NCI-H1694 treated with DMSO at 0.1 percent for 48 hours (cell line): ENCODE results near the gene PER2.

Experiments
- DNase-seq: peaks from one replicate; lab custom pipeline; 2025; lab: John Stamatoyannopoulos, UW

Gene PER2

DNA sequence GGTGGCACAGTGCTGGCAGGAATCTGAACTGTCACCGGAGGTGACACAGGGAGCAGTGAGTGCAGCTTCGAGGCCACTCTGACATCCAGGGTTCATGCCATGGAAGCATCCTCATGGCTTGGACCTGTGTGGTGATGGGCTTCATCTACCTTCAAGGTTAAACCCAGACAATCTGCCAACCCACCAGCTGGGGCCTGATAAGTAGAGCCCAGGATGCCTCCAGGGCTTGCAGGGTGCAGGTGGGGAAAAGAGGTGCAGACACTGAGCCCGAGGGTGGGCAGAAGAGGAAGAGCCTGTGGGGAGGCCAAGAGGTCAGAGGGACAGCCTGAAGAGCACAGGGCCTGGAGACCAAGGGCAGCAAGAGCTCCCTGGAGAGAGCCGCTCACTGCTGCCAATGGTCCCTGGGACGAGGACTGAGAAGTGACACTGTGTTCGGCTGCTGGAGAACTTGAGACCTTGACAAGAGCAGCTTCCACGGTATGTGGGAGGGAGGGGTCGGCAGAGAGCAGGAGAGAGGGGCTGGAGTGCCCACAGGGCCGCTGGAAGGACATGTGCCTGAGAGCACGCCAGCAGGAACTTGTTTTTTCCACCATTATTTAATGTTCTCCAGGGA lies 40.5 kb downstream of the PER2 start:
- DNase-seq, result no peak

DNA sequence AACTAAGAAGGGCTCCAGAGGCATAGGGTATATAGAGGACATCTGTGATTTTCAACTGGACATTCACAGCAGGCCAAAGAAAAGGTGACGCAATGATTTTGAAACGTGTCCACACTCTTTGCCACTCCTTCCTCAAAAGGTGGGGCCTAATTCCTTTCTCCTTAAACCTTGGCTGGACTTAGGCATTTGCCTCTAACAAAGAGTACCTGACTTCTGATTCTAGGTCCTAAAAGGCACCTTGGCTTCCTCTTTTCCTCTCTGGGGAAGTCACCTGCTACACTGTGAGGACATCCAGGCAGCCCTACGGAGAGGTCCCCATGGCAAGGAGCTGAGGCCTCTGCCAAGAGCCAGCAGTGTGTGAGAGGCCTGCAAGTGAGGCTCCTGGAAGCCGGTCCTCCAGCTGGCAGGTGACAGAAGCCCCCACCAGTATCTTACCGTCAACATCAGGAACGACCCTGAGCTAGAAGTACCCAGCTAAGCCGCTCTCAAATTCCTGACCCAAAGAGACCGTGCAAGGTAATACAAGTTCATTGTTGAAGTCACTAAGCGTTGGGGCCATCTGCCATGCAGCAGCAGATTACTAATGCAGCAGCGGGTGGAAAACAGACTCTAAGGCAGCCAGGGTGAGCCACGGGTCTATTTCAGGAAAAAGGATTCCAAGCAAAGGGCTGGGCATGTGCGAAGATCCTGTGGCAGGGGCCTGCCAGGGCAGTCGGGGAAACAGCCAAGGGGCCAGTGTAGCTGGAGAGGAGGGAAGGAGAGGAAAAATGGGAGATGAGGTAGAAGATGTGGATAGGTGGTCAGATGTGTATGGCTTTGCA lies 41.2 kb downstream of the PER2 start:
- peak; percentile 92 for DNase-seq

GRCh38 chr2:238244151-238244550 lies 44.3 kb downstream of the PER2 start:
- DNase-seq, result no peak

DNA sequence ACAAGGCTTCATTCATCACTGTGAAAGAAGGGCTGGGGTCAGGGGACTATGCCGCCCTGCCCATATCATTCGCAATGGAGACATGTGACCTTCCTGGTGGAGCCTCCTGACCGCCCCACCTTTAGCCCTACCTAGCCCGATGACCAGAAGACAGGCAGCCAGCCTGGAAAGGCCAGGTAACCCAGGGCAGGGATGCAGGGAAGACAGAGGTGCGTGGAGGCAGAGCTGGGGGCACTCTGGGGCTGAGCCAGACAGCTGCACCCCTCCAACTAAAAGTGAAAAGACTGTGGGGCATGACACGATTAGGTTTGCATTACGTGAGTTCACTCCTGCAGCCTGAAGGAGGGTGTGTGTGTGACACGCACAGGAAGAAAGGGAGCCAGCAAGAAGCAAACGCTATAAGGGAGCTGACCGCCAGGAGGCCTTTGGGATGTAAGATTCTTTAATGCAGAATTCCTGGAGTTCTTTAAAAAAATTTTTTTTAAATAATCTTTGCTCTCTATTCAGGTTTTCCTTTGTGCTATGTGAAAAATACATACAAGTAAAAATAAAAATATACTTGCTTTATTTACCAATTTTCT lies 44.8 kb downstream of the PER2 start:
- no peak for DNase-seq

GRCh38 chr2:238242731-238243495 lies 45.5 kb downstream of the PER2 start:
- DNase-seq, result no peak

DNA sequence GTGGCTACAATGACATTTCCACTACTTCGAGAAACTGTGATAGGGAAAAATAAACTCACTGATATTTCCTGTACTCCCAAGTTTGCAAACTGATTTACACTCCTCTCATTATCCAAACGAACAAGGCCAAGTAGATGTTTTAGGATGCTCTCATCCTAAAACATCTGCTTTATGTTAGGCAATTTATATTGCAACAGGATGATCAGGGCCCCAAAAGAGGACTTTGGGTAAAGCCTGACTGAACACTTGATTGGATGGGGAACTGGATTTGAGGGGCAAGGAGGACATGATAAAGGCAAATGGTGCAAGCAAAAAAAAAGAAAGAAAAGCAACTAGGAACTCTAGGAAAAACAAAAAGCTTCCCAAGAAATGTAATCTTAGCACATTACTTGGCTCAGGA lies 46.4 kb downstream of the PER2 start:
- DNase-seq, result no peak

- peak; percentile 77 for DNase-seq
These were observed 47.4 kb downstream of the PER2 start for GRCh38 chr2:238240757-238241711.

DNA sequence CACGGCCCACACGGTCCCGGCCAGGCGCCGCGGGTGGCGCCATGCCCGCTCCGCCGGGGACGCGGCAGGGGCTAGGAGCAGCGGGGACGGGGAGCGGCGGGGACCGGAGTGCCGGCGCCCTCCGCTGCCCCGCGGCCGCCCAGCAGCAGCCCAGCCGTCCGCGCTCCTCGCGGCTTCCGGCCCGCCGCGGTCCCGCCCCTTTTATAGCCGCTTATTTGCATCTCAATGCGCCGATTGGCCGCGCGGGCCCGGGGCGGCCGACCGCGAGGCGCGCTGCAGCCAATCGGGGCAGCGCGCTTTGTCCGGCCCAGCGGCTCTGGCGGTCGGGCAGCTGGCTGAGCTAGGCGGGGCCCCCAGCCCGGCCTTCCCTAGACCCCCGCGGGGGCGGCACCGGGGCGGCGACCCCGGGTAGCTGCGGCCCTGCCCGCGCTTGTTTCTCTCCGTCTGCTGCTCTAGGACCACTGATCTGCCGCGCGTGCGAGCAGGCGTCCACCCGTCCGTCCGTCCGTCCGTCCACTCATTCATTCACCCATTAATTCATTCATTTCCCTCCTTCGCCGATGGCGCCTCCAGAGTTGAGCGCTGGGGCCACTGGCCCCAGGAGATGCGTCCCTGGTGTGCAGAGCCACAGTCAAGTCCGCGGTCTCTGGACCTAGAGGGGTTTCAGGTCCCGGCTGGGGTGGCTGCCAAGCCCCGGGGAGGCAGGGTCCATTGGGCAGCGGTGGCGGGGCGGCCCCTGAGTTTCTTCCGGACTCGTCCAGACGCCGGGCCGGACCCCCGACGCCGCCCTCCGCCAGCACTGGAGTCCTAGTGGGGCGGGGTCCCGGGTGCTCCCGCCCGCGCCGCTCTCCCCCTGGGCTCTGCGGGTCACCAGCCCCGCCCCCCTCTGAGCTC lies 48.3 kb downstream of the PER2 start, which contains the start of gene HES6:
HES6 (minus strand) TSS at position 176 of the 894 bp plus-strand sequence; CDS start at position 43, 133 bp downstream.
- peak; percentile 89 for DNase-seq

- DNase-seq, result no peak
These were observed 48.9 kb downstream of the PER2 start for GRCh38 chr2:238239543-238239862.

- DNase-seq, result no peak
These were observed 49.5 kb downstream of the PER2 start for GRCh38 chr2:238238766-238239542.

DNA sequence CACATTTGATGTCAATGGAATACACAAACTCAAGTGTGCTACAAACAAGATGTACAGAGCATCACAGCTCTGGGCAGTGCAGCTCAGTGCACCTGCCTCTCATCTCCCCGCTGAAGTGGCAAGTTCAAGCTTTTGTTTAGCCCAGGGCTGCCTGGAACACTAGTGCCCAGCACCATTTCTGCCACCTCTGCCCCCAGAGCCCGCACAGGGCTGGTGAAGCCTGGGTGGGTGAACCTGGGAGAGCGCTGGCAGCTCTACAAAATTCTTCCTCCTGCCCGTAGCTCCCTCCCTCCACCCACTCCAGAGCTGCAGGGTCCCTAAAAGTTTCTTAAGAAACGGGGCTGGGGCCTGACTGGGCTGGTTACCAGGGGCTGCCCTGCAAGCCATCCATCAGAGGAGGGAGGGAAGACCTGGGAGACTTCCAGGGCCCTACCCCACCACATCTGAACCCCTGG lies 50.1 kb downstream of the PER2 start:
- DNase-seq, result no peak

- no peak for DNase-seq
These were observed 50.8 kb downstream of the PER2 start for GRCh38 chr2:238237431-238238135.

GRCh38 chr2:238236571-238236970 lies 51.8 kb downstream of the PER2 start:
- no peak for DNase-seq

GRCh38 chr2:238235856-238236255 lies 52.6 kb downstream of the PER2 start:
- no peak for DNase-seq

- DNase-seq, result no peak
These were observed 53.1 kb downstream of the PER2 start for GRCh38 chr2:238235331-238235732.

DNA sequence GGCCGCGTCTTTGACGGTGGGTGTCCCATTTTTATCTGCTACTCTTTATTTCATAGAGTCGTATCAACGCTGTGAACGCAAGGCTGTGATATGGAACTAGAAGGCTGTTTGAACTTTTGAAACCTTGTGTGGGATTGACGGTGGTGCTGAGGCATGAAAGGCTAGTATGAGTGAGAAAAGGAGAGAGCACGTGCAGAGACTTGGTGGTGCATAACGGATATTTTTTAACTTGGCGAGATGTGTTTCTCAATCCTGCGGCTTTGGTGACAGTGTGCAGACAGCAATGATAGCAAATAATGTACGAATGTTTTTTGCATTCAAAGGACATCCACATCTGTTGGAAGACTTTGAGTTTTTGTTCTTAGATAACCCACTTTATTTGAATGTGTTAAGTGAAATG lies 54.8 kb downstream of the PER2 start:
- DNase-seq, result no peak

- DNase-seq, result no peak
These were observed 56.6 kb downstream of the PER2 start for GRCh38 chr2:238231809-238232208.

GRCh38 chr2:238231251-238231793 lies 57.1 kb downstream of the PER2 start:
- no peak for DNase-seq

DNA sequence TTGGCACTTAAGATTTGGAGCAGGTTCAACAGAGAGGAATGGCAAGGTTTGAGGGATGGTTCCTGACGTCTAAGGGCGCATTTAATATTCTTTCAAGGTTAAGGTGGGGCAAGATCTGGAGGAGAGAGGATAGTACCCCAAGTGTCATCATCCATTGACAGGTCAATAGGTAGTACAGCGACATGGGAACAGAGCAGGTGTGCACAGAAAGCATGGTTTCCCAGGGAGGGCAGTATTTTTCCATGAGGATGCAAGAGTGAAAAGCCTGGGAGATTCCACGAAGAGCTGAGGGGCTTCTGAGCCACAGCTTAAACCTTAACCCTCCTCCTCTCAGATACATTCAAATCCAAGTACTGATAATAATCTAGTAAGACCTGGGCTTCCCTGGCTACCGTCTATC lies 57.7 kb downstream of the PER2 start:
- no peak for DNase-seq
